GM18502 (cell line): ENCODE measurements around the gene CDC45.

Source experiments
- ATAC-seq: cut with Tn5 transposase; IDR thresholded peaks from one replicate; pipeline ENCODE4 v1.9.1; 2021; ENCODE audit warnings: mild to moderate bottlenecking; ENCODE audit not compliant: unreplicated experiment, poor library complexity

CDC45 gene

DNA sequence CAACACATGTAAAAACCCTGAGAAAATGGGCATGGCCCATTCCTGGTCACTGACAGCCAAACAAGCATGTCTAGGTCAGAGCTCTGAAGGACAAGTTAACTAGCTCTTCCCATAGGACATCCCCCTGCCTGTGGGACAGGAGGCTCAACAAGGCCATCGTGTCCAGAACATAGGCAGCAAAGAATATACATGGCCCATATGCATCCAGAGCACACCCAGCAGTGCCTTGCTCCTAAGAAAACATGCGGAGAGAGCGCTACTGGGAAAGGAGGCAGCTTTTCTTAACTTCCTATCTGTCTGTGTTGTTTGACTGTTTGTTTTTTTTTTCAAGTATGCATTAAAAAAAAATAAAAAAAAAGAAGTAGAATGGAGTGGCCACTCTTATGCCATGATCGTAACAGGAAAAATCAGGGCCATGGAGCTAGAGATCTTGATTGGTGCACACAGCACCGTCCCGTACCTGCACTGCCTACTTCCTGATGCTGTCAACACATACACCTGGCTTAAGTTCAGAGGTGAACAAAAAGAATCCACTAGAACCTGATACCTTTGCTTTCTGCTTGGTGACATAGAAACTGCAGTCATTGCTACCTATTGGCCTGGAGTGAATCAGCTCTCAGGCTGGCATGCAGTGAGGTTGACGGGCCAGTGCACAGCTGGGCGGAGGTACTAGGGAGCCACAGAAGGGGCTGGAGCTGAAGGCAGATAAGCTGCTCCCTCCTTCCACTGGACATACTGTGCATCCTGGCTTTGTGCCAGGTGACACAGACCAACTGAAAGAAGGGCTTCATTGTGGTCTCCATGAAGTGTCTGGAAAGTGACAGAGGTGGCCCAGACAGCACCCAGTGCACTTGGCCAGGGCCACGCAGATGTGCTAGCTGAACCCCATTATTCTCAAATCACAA, 12.6 kb upstream of the CDC45 start:
- ATAC-seq: no peak

DNA sequence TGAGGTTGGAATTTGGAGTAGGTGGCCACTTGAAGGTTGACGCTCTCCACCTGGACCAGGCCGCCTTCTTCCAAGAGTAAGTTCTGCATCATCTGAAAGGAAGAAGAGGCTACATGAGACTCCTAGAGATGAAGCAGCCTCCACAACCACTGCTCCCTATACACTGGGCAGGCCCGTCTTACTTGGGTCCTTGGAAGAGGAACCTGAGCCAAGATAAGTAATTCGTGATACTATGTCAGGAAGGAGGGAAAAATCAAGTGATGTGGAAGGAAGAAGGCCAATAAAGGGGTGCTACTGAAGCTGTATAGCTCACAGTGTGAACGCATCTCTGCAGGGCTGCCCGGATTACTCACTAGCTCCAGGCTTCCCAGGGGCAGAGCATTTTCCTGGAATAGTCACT, 11.8 kb upstream of the CDC45 start:
- ATAC-seq: no peak

DNA sequence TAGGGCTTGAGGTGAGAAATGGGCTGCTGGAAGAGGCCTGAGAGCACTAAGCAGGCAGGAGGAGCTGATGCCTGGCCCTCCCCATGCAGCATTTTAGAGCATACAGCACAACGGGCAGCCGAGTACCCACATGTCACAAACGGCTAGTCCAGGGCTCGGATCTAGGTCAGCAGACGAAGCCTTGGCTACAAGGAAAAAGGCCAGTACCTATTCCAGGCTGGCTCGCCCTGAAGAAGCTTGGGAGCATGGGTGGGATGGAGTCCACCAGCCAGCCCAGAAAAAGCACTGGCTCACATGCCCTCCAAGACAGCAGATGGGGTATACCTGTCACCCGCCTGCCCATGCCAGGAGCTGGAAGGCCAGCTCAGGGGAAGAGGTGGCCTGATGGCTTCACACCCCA, 10.3 kb upstream of the CDC45 start:
- no peak for ATAC-seq

DNA sequence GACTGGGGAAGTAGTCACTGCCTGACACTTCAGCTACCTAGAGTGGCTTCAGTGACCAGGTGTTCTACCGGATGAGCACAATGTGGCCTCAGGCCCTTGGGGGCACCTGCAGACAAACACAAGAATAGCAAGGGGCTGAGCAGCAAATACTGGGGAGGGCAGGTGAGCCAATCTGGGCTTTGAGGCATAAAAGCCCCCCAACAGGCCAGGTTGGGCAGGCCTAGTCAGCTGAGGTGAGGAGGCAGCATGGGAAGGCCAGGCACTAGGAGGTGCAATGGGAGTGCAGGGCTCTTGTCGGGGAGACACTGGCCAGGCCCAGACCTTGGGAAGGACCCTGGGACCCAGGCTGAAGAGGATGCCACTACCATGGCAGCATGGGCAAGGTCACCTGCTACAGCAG, 9.7 kb upstream of the CDC45 start:
- ATAC-seq: no peak

DNA sequence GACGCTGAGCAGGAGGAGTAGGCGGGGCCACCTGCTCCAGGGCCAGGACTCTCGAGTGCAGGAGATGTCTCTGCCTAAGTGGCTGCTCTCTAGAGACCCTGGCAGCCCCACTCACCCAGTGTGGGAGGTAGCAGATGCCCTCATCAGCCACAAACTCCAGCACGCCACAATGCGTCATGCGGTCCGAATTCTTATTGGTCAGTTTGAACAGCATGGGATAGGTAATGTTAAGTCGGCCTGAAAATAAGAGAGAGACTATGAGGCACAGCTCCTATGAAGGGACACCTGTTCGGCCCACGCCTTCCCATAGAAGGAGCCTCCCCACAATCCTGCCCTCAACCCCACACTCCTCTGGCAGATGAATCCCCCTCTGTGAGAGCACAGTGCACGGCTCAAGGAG, 8.1 kb upstream of the CDC45 start:
- no peak for ATAC-seq

DNA sequence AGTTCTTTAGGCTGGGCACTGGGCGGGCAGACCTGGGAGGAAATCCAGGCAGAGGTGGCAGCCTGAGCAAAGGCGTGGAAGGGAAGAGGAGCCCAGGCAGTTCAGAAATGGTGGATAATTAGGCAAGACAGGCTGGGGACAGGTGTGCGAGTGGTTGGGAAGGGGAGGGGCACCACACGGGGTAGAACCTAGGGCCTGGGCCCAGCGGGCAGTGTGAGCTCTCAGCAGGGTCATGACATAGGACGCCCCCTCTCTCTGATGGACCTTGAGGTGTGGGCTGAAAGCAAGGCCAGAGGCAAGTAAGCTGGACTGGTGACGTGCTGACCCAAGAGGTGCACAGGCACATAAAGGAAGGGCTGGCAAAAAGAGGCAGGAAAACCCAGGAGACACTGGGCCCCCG, 7.5 kb upstream of the CDC45 start:
- no peak for ATAC-seq

DNA sequence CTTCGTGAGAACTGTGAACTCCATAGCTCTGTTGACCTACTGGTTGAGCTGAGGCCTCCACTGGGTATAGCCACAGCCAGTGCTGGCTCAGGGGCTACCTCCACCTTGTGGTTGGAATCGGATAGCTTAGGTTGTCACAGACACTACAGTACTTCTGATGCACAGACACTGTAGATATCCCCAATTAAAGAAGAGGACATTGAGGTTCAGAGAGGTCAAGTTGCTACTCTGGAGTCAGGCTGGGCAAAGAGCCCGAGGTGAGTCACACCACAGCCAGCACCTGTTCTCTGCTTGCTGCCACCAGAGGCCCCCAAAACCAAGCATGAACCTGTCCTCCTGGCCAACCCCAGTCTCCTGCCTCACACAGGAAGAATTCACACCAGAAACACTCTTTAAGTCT, 6.1 kb upstream of the CDC45 start:
- no peak for ATAC-seq

DNA sequence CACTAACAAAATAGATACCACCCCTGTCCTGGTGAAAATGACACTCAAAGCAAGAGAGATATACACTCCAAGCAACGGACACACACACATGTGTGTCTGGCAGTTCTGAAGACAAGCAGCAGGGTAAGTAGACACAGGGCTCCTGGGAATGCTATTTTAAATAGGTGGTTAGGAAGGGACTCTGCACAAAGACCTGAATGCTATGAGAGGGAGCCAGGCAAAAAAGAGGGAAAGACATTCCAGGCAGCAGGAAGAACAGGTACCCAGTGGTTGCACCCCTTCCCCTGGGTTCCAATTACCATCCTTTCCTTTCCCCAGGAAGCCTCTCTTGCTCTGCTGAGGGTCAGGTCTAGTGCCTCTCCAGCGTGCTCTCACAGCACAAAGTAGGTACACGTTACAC, 3.7 kb upstream of the CDC45 start:
- ATAC-seq: no peak

DNA sequence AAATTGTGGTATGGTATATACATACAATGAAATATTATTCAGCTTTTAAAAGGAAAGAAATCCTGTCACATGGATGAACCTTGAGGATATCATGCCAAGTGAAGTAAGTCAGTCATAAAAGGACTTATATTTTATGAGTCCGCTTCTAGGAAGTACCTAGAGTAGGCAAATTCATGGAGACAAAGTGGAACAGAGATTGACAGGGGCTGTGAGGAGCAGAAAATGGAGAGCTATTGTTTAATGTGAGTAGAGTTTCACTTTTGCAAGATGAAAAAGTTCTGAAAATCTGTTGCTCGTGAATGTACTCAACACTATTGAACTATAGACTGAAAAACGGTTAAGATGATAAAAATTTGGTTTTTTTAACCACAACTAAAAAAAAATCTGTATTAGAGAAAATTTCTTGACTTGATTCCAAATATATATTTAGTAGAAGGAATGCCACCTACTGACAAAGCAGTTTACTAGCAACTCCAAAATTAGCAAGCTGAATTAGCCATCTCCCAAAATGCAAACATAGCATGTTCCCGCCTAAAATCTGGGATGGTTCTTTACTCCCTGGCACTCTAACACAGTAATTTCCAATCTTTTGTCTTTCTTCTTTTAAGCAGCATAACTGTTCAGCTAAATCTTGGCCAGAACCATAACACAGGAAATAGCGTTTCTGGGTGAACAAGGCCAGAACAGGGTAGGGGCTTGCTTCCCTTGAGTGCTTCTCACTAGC, 2.2 kb upstream of the CDC45 start:
- no peak for ATAC-seq

DNA sequence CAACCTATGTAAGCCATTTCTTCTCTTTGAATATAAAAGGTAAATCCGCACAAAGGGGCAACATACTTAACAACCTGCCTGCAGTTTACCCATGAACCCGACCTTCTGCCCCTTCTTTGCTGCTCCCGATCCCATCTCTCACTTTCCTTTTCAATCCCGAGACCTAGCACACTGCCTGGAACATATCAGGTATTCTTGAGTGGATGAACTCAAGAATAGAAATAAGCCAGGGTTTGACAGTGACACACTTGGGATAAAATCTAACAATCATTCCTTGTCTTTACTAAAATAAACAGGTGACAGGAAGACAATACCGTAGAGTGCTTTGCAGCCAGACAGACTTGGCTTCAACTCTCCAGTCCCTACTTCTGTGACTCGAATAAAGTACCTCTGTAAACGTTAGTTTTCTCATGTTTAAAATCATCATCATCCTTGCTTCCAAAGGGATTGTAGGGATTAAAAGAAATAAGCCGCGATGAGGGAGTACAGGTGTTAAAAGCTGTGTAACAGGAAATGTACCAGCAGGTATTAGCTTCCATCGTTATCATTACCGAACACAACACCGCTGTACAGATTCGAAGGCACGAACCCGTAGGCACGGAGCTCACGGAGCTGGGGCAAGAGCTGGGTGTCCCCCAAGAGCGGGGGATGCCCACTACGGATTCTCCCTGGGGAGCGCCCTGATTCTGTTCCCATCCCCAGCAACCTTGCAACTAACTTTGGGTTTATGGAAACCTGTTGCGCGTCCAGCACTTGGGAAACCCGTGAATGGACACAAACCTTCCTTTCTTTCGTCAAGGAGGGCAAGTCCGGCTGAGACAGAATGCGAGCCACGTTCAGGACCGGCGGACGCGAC, 1.4 kb upstream of the CDC45 start:
- no peak for ATAC-seq

DNA sequence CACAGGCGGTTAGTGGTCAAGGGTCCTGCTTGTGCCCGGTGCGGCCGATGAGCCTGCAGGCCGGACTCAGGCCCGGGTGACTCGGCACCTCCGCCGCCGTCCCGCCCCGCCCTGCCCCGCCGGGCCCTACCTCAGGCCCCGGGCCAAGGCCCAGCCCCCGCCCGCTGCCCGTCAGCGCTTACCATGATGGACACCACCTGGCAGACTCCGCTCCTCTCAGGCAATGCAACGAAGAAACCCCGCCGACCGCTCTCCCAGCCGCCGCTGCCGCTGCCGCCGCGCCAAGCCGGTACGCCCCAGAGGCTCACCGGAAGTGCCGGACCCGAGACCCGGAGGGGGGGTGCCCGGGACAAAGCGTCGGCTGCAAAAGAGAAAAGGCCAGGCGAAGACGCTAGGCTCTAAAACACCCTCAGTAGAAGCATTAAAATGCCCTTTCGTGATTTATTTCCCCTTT, 792 bp upstream of the CDC45 start, which contains the start of gene UFD1:
Gene UFD1, minus strand, starts transcription at position 293 of the 454 bp plus-strand sequence. Its CDS starts 108 bp downstream, at position 185.
- ATAC-seq: peak; percentile 60

DNA sequence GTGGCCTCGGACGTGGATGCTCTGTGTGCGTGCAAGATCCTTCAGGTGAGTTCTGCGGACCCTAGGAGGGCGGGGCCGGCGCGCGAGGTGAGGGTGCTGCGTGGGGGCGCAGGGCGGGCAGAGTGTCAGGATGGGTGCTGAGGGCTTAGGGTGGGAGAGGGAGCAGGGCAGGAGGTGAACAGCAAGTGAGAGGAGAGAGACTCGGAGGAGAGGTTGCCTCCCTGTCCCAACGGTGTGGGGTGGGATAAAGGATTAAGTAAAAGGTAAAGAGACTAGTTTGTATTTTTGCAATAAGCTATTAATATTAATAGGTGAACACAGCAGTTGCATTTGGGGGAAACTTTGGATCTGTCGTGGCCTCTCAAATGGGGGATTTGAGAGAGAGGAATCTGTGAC, 451 bp downstream of the CDC45 start:
- no peak for ATAC-seq

DNA sequence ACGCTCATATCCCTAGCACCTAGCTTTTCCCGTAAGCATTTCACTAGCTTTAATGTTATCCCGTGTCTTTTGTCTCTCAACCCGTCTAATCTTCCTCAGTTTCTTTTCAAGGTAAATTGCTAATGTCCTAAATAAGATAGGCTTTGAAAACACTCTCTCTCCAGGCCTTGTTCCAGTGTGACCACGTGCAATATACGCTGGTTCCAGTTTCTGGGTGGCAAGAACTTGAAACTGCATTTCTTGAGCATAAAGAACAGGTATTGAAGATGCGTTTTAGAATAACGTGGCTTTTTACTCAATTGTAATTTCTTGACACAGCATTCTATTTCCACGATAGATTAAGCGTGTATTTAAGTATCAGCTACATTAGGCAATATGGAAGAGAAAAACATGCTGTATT, 1.1 kb downstream of the CDC45 start:
- no peak for ATAC-seq

DNA sequence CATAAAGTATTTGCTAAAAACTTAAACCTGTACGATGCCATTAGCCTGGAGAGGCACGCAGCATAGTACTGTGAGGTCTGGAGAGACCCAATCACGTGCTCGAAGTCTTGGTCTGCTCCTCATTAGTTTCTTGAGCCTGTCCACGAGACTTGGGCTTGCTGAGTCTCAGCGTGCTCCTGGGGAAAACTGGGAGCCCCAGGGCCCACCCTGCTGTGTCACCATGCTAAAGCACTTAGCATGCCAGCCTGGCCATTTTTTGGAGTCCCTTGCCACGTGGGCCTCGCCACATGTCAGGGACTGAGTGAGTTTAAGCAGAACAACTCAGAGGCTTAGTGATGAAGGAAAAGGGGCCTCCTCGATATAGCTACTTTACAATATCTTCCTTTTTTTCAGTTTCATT, 2.6 kb downstream of the CDC45 start:
- no peak for ATAC-seq

DNA sequence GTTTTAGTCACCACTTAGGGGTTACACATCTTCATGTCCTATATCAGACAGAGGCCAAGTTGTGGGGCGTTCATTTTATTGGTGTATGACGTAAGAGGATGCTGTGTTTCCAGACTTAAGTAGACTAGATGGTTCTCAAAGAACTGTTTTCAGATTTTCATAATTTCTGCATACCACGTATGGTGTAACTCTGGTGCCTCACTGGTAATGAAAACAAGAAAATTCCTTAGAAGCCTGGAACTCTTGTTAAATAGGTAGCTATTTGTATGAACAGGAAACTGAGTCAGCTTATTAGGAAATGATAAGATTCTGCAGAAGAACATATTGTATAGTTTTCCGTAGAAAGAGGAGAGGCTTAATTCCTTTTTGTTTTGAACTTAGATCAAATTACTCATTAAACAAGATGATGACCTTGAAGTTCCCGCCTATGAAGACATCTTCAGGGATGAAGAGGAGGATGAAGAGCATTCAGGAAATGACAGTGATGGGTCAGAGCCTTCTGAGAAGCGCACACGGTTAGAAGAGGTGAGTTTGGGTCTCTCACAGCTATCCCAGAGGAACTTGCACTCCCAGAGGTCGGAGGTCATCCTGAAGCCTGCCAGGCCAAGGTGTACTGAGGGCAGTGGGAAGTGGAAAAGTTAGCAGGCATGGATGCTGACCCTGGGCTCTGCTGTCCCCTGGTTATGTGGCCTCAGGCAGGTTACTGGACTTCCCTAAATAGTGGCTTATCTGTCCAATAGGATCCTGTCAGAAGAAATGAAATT, 3.9 kb downstream of the CDC45 start:
- ATAC-seq: no peak

DNA sequence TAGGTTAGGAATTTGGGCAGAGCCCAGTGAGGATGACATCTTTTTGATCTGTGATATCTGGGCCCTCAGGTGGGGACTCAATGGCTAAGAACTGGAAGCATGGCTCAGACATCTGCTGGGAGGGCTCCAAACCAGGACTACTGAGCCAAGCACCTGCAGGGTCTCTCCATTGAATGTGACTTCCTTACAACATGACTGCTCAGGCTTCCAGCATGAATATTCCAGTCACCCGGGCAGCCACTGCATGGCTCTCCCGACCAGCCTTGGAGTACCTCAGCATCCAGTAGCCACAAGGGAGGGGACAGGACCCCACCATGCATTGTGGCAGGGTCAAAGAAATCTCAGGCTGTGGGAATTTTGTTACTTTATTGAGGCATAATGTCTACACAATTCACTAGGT, 8.6 kb downstream of the CDC45 start:
- ATAC-seq: no peak

DNA sequence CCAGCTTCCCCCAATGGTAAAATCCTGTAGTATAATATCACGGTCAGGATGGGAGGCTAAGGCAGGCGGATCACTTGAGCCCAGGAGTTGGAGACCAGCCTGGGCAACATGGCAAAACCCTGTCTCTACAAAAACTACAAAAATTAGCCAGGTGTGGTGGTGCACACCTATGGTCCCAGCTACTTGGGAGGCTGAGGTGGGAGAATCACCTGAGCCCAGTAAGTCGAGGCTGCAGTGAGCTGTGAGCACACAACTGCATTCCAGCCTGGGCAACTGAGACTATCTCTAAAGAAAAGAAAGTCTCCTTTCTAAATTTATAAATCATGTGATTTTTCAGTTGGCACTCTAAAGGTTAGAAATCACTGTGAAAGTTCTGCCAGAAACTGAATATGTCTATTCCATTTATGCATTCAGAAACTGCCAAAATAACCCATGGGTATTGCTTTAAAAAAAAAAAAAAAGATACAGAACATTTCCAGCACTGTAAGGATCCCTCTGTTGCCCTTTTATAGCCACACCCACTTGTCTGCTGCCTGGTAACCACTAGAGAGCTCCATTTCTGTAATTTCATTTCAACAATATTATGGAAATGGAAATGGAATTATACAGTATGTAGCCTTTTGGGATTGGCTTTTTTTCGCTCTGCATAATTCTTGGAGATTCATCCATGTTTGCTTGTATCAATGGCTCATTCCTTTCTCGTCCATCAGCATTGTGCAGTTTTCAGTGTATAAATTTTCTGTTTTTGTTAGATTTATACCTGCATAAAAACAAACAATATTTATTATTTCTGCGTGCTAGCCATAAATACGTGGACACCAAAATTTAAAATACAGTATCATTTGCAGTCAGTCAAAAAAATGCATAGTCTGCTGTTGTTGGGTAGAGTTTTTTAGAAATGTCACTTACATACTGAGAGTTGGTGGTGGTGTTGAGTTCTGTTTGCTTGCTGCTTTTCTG, 9.4 kb downstream of the CDC45 start:
- ATAC-seq: no peak

DNA sequence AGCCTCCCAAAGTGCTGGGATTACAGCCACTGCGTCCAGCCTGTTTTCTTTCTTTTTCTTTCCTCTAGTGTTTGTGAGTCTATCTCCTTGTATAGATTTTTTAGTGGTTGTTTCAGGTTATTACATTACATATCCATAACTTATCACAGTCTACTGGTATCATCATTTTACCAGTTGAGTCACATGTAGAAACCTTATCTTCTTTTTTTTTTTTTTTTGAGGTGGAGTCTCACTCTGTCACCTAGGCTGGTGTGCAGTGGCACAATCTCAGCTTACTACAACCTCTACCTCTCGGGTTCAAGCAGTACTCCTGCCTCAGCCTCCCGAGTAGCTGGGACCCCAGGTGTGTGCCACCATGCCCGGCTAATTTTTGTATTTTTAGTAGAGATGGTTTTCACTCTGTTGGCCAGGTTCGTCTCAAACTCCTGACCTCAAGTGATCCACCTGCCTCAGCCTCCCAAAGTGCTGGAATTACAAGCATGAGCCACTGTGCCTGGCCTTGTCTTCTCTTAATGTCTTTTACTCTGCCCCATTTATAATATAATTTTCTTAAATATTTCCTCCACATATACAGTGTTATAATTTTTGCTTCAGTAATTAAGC, 11.0 kb downstream of the CDC45 start:
- ATAC-seq: no peak
